HG02678 (cell line): ENCODE measurements around the gene GYPB.
A peak's percentile ranks its signal among the peaks of the same experiment; 100 is the strongest.
"Not testable (repeated sequence)": the region's sequence is repeated elsewhere in the genome, so short reads cannot be mapped to it uniquely, and the experiment has no call there.

ENCODE experiments used
- ATAC-seq: cut with Tn5 transposase; IDR thresholded peaks from one replicate; pipeline ENCODE4 v1.9.1; 2021; ENCODE audit warnings: mild to moderate bottlenecking, moderate library complexity; ENCODE audit not compliant: unreplicated experiment

Gene GYPB

GRCh38 chr4:144019277-144019676 is at the start of gene GYPB:
GYPB (minus strand) TSS chr4:144019380; CDS start chr4:144019287, 93 bp downstream.
- not testable (repeated sequence) for ATAC-seq

GRCh38 chr4:144061556-144061955 is 42.4 kb upstream of the GYPB start:
- ATAC-seq, result not testable (repeated sequence)

- ATAC-seq, result not testable (repeated sequence)
Observed at GRCh38 chr4:144060234-144060859, 41.2 kb upstream of the GYPB start.

GRCh38 chr4:144056800-144057199 is 37.6 kb upstream of the GYPB start:
- ATAC-seq, result no peak

GRCh38 chr4:144055336-144055735 is 36.2 kb upstream of the GYPB start:
- not testable (repeated sequence) for ATAC-seq

GRCh38 chr4:144051494-144051893 is 32.3 kb upstream of the GYPB start:
- not testable (repeated sequence) for ATAC-seq

- ATAC-seq, result not testable (repeated sequence)
Observed at GRCh38 chr4:144050631-144051030, 31.5 kb upstream of the GYPB start.

GRCh38 chr4:144049495-144050424 is 30.6 kb upstream of the GYPB start:
- ATAC-seq, result not testable (repeated sequence)

- ATAC-seq, result not testable (repeated sequence)
Observed at GRCh38 chr4:144044936-144045335, 25.8 kb upstream of the GYPB start.

- ATAC-seq, result not testable (repeated sequence)
Observed at GRCh38 chr4:144032580-144032979, 13.4 kb upstream of the GYPB start.

- ATAC-seq, result not testable (repeated sequence)
Observed at GRCh38 chr4:144031875-144032274, 12.7 kb upstream of the GYPB start.

GRCh38 chr4:144031369-144031768 is 12.2 kb upstream of the GYPB start:
- not testable (repeated sequence) for ATAC-seq

GRCh38 chr4:144030708-144031107 is 11.5 kb upstream of the GYPB start:
- not testable (repeated sequence) for ATAC-seq

GRCh38 chr4:144026682-144027081 is 7.5 kb upstream of the GYPB start:
- ATAC-seq, result not testable (repeated sequence)

- ATAC-seq, result not testable (repeated sequence)
Observed at GRCh38 chr4:144024399-144025053, 5.3 kb upstream of the GYPB start.

GRCh38 chr4:144022772-144023400 is 3.7 kb upstream of the GYPB start:
- not testable (repeated sequence) for ATAC-seq

- ATAC-seq, result peak; percentile 70
Observed at GRCh38 chr4:144021336-144021990, 2.3 kb upstream of the GYPB start.

- ATAC-seq, result not testable (repeated sequence)
Observed at GRCh38 chr4:144018223-144019000, 768 bp downstream of the GYPB start.

GRCh38 chr4:144017271-144017670 is 1.9 kb downstream of the GYPB start:
- ATAC-seq, result not testable (repeated sequence)
